Body of pancreas (tissue), 4 donors: Measurements from ENCODE around the gene TBC1D9B.

ENCODE experiments used
- POLR2A ChIP-seq, 3 donors: fragments of 450-650 bp; IDR thresholded peaks; one replicate each; pipeline ENCODE4 v1.6.1; 2016; ENCODE audit warnings: antibody characterized with exemption in 3 of 3, mild to moderate bottlenecking in 2 of 3
- TF ChIP-seq, protein P1 (sequence below), 7 experiments: fragments of 450-650 bp in 4 of 7; fragments of 200-600 bp in 3 of 7; sonication (generic) in 3 of 7; IDR thresholded peaks; one replicate each; pipeline ENCODE4 v1.5.1; 2016 to 2019; ENCODE audit warnings: antibody characterized with exemption in 7 of 7

GRCh38 chr5:179914032-179914755 is 6.5 kb upstream of the TBC1D9B start:
- TF ChIP-seq POLR2A (IDR thresholded peaks at IDR 0.05): no peak
- TF ChIP-seq, protein P1, sequence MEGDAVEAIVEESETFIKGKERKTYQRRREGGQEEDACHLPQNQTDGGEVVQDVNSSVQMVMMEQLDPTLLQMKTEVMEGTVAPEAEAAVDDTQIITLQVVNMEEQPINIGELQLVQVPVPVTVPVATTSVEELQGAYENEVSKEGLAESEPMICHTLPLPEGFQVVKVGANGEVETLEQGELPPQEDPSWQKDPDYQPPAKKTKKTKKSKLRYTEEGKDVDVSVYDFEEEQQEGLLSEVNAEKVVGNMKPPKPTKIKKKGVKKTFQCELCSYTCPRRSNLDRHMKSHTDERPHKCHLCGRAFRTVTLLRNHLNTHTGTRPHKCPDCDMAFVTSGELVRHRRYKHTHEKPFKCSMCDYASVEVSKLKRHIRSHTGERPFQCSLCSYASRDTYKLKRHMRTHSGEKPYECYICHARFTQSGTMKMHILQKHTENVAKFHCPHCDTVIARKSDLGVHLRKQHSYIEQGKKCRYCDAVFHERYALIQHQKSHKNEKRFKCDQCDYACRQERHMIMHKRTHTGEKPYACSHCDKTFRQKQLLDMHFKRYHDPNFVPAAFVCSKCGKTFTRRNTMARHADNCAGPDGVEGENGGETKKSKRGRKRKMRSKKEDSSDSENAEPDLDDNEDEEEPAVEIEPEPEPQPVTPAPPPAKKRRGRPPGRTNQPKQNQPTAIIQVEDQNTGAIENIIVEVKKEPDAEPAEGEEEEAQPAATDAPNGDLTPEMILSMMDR (IDR thresholded peaks at IDR 0.05): no peak
